HCT116 (cell line): ENCODE measurements around the gene LHX4. TPM values are rescaled to one million over a fixed set of nuclear protein-coding genes. Genes with fewer than 3 reads are reported as not detected.

Source experiments
- ATAC-seq: fragments of 200-7000 bp; cut with Tn5 transposase; 2 replicates; pipeline ENCODE4 v1.9.1; 2020; ENCODE audit warnings: mild to moderate bottlenecking, moderate library complexity
- BruUV-seq: library from RNA; stranded (reverse); fragments of 400-500 nt; replicated peaks from 2 replicates; lab custom pipeline; 2021; lab: Mats Ljungman, UMichigan
- CTCF ChIA-PET: fragments of 300-600 bp; sonication (Branson Sonifier 250); formaldehyde crosslinking; loops from one replicate; lab custom pipeline; 2021; ENCODE audit warnings: antibody characterized with exemption; lab: Charles Lee
- POLR2A ChIA-PET: fragments of 300-600, 350-600 bp; sonication (Branson Sonifier 250); formaldehyde crosslinking; loops from one replicate; lab custom pipeline; 2021; ENCODE audit warnings: antibody characterized with exemption; lab: Charles Lee
- RAD21 ChIA-PET, 2 experiments: fragments of 300-600 bp; sonication (Branson Sonifier 250); formaldehyde crosslinking; loops; one replicate each; lab custom pipeline; 2023; ENCODE audit warnings: low total read pairs in 2 of 2; ENCODE audit not compliant: uncharacterized antibody in 2 of 2, unreplicated experiment in 2 of 2, low non-redundant PET in 1 of 2; lab: Charles Lee
- DNase-seq: peaks from one replicate; pipeline ENCODE4 v3.0.0-alpha.2; 2010; ENCODE audit warnings: low read depth, low spot score
- H2AFZ ChIP-seq: fragments of 200-600 bp; shearing (Covaris generic), sonication (generic); 2 replicates; pipeline ENCODE4 v1.6.1; 2017; ENCODE audit warnings: low read depth, mixed run types, mixed read lengths, antibody characterized with exemption, low read length; ENCODE audit not compliant: poor library complexity, severe bottlenecking
- H3K27ac ChIP-seq: 2 replicates; pipeline ENCODE4 v1.5.1; 2012; ENCODE audit warnings: low read depth, low read length
- H3K27me3 ChIP-seq: fragments of 200-600 bp; sonication (generic); 2 replicates; pipeline ENCODE4 v1.6.1; 2016; ENCODE audit warnings: mixed run types, low read length, mixed read lengths; ENCODE audit not compliant: insufficient read depth
- H3K36me3 ChIP-seq, 2 experiments: fragments of 200-500 bp in 1 of 2; fragments of 200-600 bp in 1 of 2; sonication (Bioruptor generic) in 1 of 2; sonication (generic) in 1 of 2; 2 replicates each; pipeline versions ENCODE4 v1.5.1 to v1.6.1; 2014 to 2016; ENCODE audit warnings: low read length in 2 of 2, inconsistent platforms in 1 of 2, mixed read lengths in 1 of 2, mixed run types in 1 of 2; ENCODE audit not compliant: insufficient read depth in 2 of 2, control insufficient read depth in 1 of 2
- H3K4me1 ChIP-seq, 2 experiments: fragments of 200-600 bp in 1 of 2; sonication (generic) in 1 of 2; 2 replicates each; pipeline versions ENCODE4 v1.5.1 to v1.6.1; 2012 to 2017; ENCODE audit warnings: low read length in 2 of 2, inconsistent platforms in 1 of 2, mild to moderate bottlenecking in 1 of 2, mixed read lengths in 1 of 2, mixed run types in 1 of 2, moderate library complexity in 1 of 2; ENCODE audit not compliant: insufficient read depth in 2 of 2, control insufficient read depth in 1 of 2
- H3K4me2 ChIP-seq: fragments of 200-600 bp; sonication (generic); 2 replicates; pipeline ENCODE4 v1.6.1; 2017; ENCODE audit warnings: mixed run types, low read length, mixed read lengths
- H3K4me3 ChIP-seq, 2 experiments: fragments of 200-600 bp in 1 of 2; sonication (generic) in 1 of 2; replicated peaks in 1 of 2; 2 replicates each; pipeline ENCODE4 v1.5.1; 2011 to 2016; ENCODE audit warnings: low read length in 2 of 2, control low read depth in 1 of 2, low read depth in 1 of 2, mild to moderate bottlenecking in 1 of 2, mixed read lengths in 1 of 2, mixed run types in 1 of 2
- H3K79me2 ChIP-seq: fragments of 200-600 bp; sonication (generic); 2 replicates; pipeline ENCODE4 v1.6.1; 2017; ENCODE audit warnings: mild to moderate bottlenecking, mixed run types, low read length, moderate library complexity, mixed read lengths; ENCODE audit not compliant: insufficient read depth
- H3K9ac ChIP-seq: fragments of 200-600 bp; sonication (generic); 2 replicates; pipeline ENCODE4 v1.6.1; 2016; ENCODE audit warnings: low read length, mixed read lengths
- H3K9me2 ChIP-seq: fragments of 200-600 bp; sonication (generic), shearing (Covaris generic); 2 replicates; pipeline ENCODE4 v1.6.1; 2017; ENCODE audit warnings: mixed run types, mild to moderate bottlenecking, moderate library complexity; ENCODE audit not compliant: insufficient read depth
- H3K9me3 ChIP-seq, 2 experiments: fragments of 200-500 bp in 1 of 2; fragments of 200-600 bp in 1 of 2; sonication (Bioruptor generic) in 1 of 2; sonication (generic) in 1 of 2; 2 replicates each; pipeline ENCODE4 v1.6.1; 2014 to 2017; ENCODE audit warnings: low read length in 2 of 2, mixed read lengths in 2 of 2, inconsistent platforms in 1 of 2, low read depth in 1 of 2, mild to moderate bottlenecking in 1 of 2, mixed run types in 1 of 2, moderate library complexity in 1 of 2; ENCODE audit not compliant: control insufficient read depth in 1 of 2, insufficient read depth in 1 of 2
- H4K20me1 ChIP-seq: fragments of 200-600 bp; sonication (generic), shearing (Covaris generic); 2 replicates; pipeline ENCODE4 v1.6.1; 2017; ENCODE audit warnings: mixed run types, mild to moderate bottlenecking, moderate library complexity; ENCODE audit not compliant: insufficient read depth
- CBX3 ChIP-seq: IDR thresholded peaks from 2 replicates; pipeline ENCODE4 v1.6.1; 2012; ENCODE audit warnings: low read depth
- ELF1 ChIP-seq: IDR thresholded peaks from 2 replicates; pipeline ENCODE4 v1.6.1; 2012; ENCODE audit warnings: low read depth, borderline replicate concordance
- EZH2phosphoT487 ChIP-seq: fragments of 200-600 bp; IDR thresholded peaks from 2 replicates; pipeline ENCODE4 v1.6.1; 2018; ENCODE audit warnings: antibody characterized with exemption, borderline replicate concordance
- JUND ChIP-seq: IDR thresholded peaks from 2 replicates; pipeline ENCODE4 v1.6.1; 2012
- POLR2A ChIP-seq: IDR thresholded peaks from 2 replicates; pipeline ENCODE4 v1.7.0; 2011; ENCODE audit warnings: borderline replicate concordance; ENCODE audit not compliant: insufficient read depth, insufficient read length; ENCODE audit errors: extremely low read depth
- SP1 ChIP-seq: IDR thresholded peaks from 2 replicates; pipeline ENCODE4 v1.6.1; 2012; ENCODE audit warnings: low read depth
- intact Hi-C: fragments of 100-400 bp; cut with micrococcal nuclease; formaldehyde crosslinking; loops from 2 replicates; pipeline ENCODE4 v1.10.0; 2022
- total RNA-seq: library from RNA; stranded (reverse); gene quantifications from one replicate; pipeline ENCODE4 v1.2.1, GENCODE V29; 2021; ENCODE audit not compliant: unreplicated experiment
- TF ChIP-seq, protein P1 (sequence below), 3 experiments: fragments of 200-600 bp in 1 of 3; sonication (generic) in 1 of 3; IDR thresholded peaks in 2 of 3; conservative IDR thresholded peaks in 1 of 3; 2 replicates each; pipeline ENCODE4 v1.5.1; 2012 to 2017; ENCODE audit warnings: low read depth in 2 of 3, low read length in 2 of 3, antibody characterized with exemption in 1 of 3, borderline replicate concordance in 1 of 3, control low read depth in 1 of 3, mild to moderate bottlenecking in 1 of 3, mixed read lengths in 1 of 3, mixed run types in 1 of 3, moderate library complexity in 1 of 3; ENCODE audit not compliant: insufficient read depth in 1 of 3
- TF ChIP-seq, protein P2 (sequence below): IDR thresholded peaks from 2 replicates; pipeline ENCODE4 v1.6.1; 2012; ENCODE audit warnings: low read depth
- TF ChIP-seq, protein P3 (sequence below): IDR thresholded peaks from 2 replicates; pipeline ENCODE4 v1.6.1; 2012
- TF ChIP-seq, protein P4 (sequence below): IDR thresholded peaks from 2 replicates; pipeline ENCODE4 v1.6.1; 2011; ENCODE audit warnings: mild to moderate bottlenecking, low read length, moderate library complexity; ENCODE audit not compliant: insufficient replicate concordance; ENCODE audit errors: extremely low read depth

Gene LHX4
- total RNA-seq, 1 experiment from 2014 or later, result 0.44 TPM

DNA sequence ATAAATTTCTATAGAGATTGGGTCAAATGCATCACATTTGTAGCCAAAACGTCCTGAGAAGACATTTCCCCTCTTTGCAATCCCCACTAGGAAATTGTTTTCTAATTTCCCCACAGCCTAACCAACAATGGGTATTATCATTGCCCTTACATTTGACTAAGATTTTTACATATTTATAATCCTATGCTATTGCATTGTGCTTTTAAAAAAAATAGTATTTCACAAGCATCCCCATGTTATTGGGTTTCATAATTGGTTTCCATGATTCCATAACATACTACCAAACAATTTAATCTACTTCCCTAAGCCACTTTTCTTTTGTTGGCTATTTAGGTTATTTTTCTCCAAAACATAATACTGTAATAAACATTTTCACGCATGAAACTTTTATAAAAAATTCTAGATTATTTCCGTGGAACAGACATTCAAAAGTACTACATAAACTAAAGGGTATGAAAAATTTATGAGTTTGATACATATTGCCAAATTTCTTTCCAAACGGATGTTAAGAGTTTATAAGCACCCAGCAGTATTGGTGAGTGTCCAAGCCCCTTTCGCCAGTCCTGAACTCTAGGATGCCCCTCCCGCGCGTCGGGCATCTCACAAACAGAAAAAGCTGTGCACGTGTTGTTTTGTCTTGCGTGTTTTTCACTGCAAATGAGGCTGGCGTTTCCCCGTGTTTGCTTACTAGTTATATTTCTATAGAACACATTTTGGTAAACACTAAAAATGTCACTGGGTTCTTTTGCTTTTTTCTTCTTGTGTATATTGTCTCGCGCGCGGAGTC lies 2.0 kb upstream of the LHX4 start (continued):
- TF ChIP-seq, protein P1, sequence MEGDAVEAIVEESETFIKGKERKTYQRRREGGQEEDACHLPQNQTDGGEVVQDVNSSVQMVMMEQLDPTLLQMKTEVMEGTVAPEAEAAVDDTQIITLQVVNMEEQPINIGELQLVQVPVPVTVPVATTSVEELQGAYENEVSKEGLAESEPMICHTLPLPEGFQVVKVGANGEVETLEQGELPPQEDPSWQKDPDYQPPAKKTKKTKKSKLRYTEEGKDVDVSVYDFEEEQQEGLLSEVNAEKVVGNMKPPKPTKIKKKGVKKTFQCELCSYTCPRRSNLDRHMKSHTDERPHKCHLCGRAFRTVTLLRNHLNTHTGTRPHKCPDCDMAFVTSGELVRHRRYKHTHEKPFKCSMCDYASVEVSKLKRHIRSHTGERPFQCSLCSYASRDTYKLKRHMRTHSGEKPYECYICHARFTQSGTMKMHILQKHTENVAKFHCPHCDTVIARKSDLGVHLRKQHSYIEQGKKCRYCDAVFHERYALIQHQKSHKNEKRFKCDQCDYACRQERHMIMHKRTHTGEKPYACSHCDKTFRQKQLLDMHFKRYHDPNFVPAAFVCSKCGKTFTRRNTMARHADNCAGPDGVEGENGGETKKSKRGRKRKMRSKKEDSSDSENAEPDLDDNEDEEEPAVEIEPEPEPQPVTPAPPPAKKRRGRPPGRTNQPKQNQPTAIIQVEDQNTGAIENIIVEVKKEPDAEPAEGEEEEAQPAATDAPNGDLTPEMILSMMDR (IDR thresholded peaks at IDR 0.05 in 2 of 3, conservative IDR thresholded peaks at IDR 0.05 in 1 of 3; ENCODE audit: borderline replicate concordance in 1 of 3, insufficient read depth in 1 of 3, low read depth in 2 of 3, low read length in 2 of 3), result no peak
- TF ChIP-seq EZH2phosphoT487, result no peak

DNA sequence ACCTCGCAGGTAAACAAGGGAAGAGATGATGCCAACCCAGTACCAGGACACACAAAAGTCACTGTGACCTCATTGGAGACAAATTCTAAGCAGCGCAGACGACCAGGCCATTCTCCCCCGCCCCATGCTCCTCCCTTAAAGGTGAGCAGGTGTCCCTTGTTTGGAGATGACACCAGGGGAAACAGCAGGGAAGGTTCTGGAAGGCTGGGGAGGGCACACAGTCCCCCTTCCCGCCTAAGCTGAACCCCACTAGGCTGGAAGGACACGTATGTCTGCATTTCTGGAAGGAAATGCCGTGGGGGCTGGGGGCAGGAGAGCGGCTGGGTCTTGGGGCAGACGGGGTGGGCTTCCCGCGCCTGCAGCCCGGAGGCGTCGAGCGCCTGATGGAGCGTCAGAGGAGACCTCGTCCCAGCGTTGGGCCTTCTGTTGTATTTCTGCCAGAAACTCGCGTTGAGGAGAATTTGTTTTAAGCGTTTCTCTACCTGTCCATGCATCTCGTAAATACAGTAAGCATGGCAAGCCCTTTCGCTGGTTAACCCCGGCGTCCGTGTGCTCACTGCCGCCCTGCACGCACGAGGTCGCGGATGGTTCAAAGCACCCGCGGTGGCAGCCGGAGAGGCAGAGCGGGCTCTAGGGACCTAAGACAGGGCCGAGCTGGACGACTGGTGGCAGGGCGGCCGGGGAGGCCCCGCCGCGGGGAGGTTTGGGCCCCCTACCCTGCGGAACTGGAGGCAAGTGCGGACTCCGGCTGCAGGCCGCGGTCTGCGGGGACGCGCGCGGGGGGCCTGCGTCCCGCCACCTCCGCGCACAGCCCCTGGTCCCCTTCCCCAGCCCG lies 1.2 kb upstream of the LHX4 start:
- no peaks in the 10 kb centered on the region for H3K79me2 ChIP-seq
- no peak overlapping the region for H3K27ac ChIP-seq
- POLR2A ChIA-PET, result no interaction called here
- ATAC-seq (no peak), DNase-seq (no peak)
- intact Hi-C loops, result no loop called here
- RAD21 ChIA-PET, result no interaction called here
- H4K20me1 ChIP-seq, result no peaks in the 10 kb centered on the region
- H3K36me3 ChIP-seq, result no peaks in the 10 kb centered on the region
- H3K9ac ChIP-seq, result no peak overlapping the region
- H3K27me3 ChIP-seq, result 0 out of 2 replicates have a peak, but pooled peaks cover 8% of the 10 kb centered on the region
- no TSS peak for BruUV-seq
- no peak overlapping the region for H2AFZ ChIP-seq
- no peaks in the 10 kb centered on the region for H3K9me2 ChIP-seq
- CTCF ChIA-PET, result no interaction called here
- H3K4me2 ChIP-seq, result peak overlapping the region; percentile 100
- peak overlapping the region in 1 of 2 experiments; percentile 71; a peak in 3 of 4 replicates for H3K4me3 ChIP-seq
- peaks cover 10 to 28% of the 10 kb centered on the region in 2 experiments for H3K4me1 ChIP-seq
- H3K9me3 ChIP-seq, result no peaks in the 10 kb centered on the region
- TF ChIP-seq EZH2phosphoT487 (no peak), POLR2A (no peak), JUND (no peak), CBX3 (no peak), ELF1 (no peak), SP1 (no peak)
- TF ChIP-seq, protein P1 (IDR thresholded peaks at IDR 0.05 in 2 of 3, conservative IDR thresholded peaks at IDR 0.05 in 1 of 3; ENCODE audit: borderline replicate concordance in 1 of 3, insufficient read depth in 1 of 3, low read depth in 2 of 3, low read length in 2 of 3), result no peak
- TF ChIP-seq, protein P2, sequence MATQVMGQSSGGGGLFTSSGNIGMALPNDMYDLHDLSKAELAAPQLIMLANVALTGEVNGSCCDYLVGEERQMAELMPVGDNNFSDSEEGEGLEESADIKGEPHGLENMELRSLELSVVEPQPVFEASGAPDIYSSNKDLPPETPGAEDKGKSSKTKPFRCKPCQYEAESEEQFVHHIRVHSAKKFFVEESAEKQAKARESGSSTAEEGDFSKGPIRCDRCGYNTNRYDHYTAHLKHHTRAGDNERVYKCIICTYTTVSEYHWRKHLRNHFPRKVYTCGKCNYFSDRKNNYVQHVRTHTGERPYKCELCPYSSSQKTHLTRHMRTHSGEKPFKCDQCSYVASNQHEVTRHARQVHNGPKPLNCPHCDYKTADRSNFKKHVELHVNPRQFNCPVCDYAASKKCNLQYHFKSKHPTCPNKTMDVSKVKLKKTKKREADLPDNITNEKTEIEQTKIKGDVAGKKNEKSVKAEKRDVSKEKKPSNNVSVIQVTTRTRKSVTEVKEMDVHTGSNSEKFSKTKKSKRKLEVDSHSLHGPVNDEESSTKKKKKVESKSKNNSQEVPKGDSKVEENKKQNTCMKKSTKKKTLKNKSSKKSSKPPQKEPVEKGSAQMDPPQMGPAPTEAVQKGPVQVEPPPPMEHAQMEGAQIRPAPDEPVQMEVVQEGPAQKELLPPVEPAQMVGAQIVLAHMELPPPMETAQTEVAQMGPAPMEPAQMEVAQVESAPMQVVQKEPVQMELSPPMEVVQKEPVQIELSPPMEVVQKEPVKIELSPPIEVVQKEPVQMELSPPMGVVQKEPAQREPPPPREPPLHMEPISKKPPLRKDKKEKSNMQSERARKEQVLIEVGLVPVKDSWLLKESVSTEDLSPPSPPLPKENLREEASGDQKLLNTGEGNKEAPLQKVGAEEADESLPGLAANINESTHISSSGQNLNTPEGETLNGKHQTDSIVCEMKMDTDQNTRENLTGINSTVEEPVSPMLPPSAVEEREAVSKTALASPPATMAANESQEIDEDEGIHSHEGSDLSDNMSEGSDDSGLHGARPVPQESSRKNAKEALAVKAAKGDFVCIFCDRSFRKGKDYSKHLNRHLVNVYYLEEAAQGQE, result no peak
- TF ChIP-seq, protein P3, sequence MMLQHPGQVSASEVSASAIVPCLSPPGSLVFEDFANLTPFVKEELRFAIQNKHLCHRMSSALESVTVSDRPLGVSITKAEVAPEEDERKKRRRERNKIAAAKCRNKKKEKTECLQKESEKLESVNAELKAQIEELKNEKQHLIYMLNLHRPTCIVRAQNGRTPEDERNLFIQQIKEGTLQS, result no peak
- TF ChIP-seq, protein P4, sequence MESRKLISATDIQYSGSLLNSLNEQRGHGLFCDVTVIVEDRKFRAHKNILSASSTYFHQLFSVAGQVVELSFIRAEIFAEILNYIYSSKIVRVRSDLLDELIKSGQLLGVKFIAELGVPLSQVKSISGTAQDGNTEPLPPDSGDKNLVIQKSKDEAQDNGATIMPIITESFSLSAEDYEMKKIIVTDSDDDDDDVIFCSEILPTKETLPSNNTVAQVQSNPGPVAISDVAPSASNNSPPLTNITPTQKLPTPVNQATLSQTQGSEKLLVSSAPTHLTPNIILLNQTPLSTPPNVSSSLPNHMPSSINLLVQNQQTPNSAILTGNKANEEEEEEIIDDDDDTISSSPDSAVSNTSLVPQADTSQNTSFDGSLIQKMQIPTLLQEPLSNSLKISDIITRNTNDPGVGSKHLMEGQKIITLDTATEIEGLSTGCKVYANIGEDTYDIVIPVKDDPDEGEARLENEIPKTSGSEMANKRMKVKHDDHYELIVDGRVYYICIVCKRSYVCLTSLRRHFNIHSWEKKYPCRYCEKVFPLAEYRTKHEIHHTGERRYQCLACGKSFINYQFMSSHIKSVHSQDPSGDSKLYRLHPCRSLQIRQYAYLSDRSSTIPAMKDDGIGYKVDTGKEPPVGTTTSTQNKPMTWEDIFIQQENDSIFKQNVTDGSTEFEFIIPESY, result no peak
